H4 (cell line): Measurements from ENCODE around the gene SERHL2. TPM values are rescaled to one million over a fixed set of nuclear protein-coding genes. Genes with fewer than 3 reads are reported as not detected.
A peak's percentile ranks its signal among the peaks of the same experiment; 100 is the strongest.
"Not testable (repeated sequence)": the region's sequence is repeated elsewhere in the genome, so short reads cannot be mapped to it uniquely, and the experiment has no call there.

Experiments
- DNase-seq: peaks from one replicate; pipeline ENCODE4 v3.0.0-alpha.2; 2015; ENCODE audit warnings: low spot score
- total RNA-seq: library from RNA; depleted of rRNA; stranded (reverse); fragments of >200 nt; shearing (Covaris generic); gene quantifications from 2 replicates; pipeline ENCODE4 v1.2.3, GENCODE V29; 2014

The SERHL2 gene
- total RNA-seq, 1 experiment from 2014 or later: 0.10 TPM

DNA sequence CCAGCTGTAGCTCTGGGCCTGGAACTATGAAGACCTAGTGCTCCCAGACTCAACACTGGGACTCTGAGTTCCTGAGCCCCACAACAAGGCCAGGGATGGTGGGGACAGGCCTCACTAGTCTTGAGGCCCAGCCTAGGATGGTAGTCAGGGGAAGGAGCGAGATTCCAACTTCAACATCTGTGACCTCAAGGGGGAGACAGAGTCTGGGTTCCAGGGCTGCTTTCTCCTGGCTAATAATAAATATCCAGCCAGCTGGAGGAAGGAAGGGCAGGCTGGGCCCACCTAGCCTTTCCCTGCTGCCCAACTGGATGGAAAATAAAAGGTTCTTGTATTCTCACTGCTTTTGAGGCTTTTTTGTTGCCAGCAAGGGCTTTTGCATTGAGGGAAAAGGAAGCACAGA lies 20.3 kb downstream of the SERHL2 start:
- DNase-seq: not testable (repeated sequence)

DNA sequence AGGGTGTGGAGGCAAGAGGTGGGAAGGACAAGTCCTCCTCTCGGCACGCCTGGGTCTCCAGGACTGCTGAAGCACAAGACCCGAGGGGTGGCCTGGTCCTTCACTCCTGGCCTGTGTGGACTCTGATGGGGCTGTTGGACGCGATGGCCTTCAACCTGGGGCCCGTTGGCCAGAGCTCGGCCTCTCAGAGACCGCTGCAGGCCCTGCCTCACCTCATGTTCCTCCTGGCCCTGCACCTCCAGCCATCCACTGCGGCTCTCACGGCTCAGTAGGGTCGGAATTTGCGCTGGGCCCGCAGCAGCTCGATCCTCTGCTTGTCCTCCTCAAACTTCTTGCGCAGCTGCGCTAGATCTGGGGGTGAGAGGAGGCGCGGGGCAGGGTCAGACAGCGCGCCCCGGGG lies 20.7 kb downstream of the SERHL2 start:
- DNase-seq: not testable (repeated sequence)

DNA sequence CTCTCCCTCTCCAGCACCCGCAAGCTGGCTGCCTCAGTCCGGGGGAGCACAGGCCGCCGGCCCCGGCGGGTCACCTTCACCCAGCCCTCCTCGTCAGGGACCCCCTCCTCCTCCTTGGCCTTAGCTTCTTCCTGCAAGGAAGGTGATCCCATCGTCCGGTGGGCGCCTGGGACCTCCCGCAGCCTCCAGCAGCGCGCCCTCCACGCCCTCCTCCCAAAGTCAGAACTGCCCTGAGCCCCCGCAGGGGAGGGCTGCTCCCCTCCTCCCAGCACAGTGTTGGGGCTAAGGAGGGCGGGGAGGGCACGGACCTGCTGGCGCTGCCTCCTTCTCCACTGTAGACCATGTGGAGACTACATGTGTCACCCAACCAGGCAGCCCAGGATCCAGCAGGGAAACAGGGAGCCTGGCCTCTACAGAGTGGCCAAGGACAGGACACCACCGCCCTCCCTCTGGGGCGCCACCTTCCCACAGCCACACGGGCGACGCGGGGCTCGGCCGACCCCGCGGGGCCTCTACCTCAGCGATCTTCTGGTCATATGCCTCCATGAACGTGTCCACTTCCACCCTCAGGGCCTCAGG lies 22.3 kb downstream of the SERHL2 start:
- not testable (repeated sequence) for DNase-seq

DNA sequence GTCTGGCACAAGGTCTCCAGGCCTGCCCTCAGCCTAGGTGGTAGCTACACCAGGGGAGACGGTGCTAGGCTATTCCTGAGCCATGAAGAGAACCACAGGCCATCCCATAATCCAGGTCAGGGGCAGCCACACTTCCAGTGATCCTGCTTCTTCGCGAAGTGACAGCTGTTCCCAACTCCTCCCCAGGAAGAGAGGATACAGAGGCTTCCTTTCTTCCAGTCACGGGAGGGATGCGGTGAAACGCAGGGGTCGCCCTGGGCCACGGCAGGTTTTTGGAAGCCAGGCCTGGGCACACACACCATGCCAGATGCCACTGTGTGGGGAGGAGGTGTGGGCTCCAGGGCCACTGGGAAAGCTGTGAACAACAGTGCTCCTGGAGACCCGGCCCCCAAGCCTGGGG lies 23.4 kb downstream of the SERHL2 start:
- DNase-seq: not testable (repeated sequence)

DNA sequence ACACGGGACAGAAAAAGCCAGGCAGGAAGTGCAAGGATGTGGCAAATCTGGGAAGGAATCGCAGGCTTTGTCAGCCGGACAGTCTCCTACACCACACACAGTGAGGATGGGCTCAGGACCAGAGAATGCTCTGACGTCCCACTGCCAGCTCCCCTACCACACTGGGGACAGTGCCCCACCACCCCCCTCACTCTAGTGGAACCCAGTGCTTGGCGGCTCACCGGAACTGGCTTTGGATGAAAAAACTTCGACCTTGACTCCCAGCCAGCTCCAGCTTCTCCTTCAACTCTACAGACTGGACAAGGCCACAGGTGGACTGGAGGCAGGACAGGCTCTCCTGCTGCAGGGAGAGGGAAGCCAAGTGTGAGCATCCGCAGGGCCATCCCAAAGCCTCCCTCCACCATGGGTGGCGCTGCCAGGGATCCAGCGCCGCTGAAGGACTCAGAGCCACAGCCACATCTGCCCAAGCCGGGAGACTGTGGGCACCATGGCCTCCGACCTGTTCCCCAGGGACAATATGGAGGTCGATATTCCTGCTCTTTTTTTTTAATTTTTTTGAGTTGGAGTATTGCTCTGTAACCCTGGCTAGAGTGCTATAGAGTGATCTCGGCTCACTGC lies 24.0 kb downstream of the SERHL2 start:
- no peak for DNase-seq

DNA sequence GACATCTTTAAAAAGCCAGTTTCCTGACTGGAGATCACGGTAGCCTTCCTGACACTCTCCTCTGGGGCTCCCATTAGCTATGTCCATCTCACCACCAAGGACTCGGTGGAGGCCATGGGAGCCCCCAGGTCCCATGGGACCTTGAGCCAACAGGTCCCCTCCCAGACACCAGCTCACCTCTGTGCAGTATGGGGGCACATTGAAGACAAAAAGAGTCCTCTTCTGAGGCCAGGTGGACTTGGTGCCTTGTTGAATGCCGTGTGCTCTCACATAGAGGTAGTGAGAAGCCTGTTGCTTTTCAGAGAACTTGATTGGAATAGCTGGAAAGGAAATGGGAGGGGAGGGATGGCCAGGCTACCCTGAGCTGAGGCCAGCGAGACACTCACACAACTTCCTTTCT lies 26.3 kb downstream of the SERHL2 start:
- not testable (repeated sequence) for DNase-seq

DNA sequence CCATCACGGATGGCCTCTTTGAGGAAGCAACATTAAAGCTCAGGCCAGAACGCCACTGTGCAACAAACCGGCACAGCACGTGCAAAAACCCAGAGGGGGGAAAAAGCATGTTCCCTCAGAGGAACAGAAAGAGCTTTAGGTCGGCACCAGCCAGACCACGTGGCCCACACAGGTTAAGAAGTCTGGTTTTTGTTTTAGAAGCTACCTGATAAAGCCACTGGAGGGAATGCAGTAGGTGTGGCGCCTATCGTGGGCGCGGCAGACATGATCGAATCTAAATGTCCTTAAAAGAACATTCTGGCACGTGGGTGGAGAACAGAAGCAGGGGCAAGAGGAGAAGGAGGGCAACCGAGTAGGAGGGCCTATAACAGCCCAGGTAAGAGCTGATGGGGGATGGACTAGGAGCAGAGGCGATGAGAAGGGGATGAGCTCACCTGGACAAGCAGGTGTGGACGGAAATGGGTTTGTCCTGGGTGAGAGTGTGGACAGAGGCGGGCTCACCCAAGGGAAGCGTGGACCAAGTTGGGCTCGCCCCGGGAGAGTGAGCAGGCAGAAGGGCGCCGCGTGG lies 27.5 kb downstream of the SERHL2 start:
- not testable (repeated sequence) for DNase-seq

DNA sequence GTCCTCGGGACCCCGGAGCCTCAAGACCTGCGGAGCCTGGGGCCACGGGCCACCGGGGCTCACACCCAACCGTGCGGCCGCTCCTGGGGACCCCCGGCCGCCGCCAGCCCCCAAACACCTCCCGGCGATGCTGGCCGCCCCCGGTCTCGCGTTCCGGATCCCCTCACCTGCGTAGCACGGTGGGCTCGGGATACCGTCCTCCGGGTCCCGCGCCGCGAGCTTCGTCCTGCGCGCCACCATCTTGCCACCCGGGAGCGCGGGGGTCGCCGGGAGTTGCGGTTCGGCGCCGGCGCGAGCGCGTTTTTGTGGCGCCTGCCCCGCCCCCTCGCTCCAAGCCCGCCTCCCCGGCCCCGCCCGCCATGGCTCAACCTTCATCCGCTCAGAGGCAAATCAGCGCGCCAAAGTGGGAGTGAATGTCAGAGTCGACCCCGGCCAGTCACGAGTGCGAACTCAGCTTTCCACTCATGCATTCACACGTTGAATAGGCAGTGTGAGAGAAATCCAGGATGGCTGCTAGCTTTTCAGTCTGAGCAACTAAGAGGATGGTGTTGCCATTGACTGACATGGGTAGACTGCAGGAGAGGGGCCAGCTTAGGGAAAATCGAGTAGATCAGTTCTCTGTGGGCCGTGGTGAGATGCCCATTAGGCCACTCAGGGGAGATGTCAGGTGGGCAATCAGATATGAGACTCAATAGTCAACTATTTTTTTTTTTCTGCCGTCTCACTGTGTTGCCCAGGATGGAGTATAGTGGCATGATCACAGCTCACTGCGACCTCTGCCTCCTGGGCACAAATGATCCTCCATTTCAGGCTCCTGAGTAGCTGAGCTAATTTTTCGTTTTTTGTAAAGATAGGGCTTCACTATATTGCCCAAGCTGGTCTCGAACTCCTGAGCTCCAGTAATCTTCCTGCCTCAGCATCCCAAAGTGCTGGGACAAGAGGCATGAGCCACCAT lies 28.3 kb downstream of the SERHL2 start:
- peak; percentile 42 for DNase-seq

DNA sequence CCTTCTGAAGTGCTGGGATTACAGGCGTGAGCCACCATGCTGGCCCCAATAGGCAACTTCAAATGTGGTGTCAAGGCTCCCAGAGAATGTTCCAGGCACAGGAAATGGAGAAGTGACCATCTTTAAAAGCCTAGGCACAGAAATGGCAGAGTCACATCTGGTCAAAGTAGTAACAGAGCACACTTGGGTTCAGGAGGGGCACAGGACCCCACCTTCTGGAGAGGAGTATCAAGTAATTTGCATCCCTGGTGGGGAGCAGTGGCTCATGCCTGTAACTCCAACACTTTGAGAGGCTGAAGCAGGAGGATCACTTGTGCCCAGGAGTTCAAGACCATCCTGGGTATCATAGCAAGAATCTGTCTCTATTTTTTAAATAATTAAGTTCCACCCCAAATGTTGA lies 29.2 kb downstream of the SERHL2 start:
- no peak for DNase-seq

DNA sequence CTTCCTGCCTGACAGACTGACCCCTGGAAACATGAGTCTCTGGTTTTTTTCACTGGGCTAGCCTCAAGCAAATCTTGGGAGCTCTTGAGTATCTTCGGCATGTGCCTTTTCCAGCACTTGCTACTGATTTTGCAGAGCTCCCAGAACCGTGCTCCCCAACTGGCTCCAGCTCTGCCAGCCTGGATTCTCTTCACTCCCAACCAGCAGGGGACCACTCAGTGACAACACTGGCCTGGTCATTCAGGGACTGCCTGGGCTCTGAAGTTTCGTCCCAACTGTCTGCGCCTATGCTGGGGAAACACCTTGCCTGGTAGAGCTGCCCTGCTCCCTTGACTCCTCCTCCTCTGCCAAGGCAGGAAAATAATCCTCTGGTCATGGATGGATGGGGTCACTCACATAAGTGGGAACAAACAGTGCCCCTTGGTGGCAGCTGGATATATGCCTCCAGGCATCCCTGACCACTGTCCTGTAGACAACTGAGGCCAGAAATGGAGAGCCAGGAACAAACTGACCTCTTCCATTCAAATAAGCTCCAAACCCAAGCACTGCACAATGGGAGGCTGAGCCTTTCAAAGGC lies 30.7 kb downstream of the SERHL2 start:
- DNase-seq: no peak

DNA sequence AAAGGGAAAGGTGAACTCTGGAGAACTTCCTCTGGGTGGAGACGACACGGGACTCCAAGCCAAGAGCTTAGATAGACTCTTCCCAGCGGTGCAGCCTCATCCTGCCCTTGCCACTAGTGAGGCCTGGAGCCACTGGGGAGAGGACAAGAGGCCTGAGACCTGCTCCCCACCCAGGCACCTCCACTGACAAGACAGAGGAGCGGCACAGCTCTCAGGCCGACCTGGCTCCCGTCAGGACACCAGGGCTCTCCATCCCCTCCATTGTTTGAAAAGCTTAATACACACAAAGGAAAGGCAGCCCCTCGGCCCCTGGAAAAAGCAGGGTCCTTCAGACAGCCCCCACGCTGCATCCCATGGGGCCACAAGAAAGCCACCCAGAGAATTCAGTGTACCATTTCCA lies 31.3 kb downstream of the SERHL2 start:
- DNase-seq: no peak

DNA sequence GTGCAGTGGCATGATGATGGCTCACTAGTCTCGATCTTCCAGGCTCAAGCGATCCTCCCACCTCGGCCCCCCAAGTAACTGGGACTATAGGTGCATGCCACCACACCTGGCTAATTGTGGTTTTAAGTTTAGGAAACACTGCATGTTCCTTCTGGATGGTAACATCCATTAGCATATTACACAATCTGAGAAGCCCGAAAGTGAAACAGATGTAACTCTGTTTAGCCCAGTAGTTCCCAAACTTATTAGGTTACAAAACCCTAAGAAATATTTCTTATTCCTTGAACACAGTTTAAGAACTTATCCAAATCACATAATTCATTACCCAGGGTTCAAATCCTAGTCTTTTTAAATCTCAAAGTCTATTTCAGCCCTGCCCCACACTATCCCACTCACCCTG lies 32.6 kb downstream of the SERHL2 start:
- no peak for DNase-seq

DNA sequence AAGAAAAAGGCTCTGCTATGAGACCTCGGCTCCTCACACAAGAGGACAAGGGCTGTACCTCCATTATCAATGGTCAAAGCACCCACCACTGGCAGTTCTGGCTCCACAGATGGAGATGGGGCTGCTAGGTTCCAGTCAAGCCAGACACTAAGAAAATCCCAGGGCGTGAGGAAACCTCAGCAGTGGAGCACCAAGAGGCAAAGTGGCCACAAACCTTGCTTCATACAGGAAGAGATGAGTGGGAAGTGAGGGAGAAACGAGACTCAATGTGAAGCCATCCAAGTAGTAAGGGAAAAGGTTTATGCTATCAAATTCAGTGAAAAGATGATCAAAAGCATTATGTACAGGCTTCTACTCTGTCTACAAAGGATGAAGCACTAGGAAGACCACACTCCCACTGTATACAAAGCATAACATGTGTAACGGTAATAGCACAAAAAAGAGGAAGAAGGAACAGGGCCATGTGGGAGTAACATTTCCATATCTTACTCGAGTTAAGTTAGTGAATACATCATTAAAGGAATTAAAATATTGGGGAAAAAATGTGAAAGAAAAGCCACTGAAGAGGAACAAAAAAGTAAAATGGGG lies 33.9 kb downstream of the SERHL2 start:
- no peak for DNase-seq

DNA sequence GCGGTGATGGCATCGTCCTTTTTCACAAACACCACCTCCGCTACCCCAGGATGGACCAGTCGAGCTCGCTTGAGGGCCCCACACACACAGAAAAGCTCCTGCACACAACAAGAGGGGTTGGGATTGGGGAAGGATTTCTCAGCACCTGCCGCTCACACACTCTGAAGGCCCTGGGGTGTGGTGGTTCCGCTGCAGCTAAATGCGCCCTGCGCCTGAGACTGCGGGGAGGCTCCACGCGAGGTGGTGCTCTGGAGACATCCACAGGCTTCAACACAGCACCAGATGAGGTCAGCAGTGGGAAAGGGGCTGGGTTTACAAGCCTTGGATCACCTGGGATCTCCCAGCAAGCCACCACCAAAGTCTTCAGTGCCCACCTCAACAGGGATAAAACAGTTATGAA lies 38.2 kb downstream of the SERHL2 start:
- DNase-seq: no peak

DNA sequence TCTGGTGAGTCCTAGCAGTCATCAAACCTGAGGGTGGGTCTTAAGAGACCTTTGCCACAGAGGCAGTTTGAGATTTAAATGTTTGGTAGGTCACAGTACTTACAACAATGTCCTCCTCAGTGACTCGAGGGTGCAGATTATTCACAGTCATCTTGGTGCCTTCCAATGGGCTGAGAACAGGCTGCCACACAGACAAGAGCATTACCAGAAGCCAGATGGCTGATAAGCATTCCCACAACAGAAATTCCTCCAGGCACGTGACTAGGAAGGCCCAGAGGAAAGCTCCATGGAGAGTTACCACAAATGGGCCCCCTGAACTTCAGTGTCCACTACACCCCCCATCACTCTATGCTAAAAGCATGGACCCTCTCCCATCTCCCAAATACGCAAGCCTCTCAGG lies 41.7 kb downstream of the SERHL2 start:
- DNase-seq: no peak

DNA sequence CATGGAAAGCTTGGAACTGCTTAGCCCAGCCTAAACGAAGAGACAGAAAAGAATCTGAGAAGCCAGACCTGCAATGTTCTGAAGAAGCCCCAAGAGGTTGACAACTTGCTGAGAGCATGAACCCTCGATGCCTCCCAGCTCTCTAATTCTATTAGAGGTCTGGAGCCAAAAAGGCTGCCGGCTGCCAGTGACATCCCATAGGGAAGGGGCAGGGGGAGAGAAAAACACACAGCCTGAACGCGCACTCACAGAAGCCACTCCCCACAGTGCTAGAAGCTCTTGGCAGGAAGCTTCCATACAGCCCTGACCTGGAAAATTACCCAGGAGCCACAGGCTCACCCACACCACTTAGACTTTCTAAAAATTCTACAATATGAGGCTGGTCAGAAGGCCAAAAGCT lies 42.6 kb downstream of the SERHL2 start:
- no peak for DNase-seq

DNA sequence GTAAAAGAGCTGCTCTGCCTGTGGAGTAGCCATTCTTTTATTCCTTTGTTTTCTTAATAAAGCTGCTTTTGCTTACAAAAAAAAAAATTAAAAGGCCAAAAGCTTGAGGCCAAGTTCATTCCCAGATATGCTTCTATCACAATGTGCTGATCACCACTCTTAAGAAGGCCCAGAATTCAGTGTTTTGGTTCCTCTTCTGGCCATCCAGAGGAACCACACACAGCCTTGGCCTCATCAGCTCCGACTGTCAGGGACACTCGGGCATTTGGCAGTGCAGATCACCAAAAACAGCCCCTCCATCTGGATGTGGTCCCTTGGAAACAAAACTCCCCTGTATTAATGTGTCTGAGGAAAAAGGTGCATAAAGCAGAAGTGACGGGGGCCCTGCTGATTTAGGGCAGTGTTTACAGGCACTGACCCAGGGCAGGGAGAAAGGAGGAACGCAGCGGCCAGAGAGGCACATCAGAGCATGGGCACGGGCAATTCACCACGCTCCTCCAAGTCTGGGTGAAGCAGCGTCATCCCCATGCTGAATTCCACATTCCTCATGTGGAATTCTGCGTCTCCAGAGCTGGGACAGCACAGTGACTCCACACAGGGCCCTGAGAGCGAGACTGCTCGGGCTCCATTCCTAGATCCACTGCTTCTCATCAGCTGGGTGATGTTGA lies 43.2 kb downstream of the SERHL2 start:
- DNase-seq: no peak

DNA sequence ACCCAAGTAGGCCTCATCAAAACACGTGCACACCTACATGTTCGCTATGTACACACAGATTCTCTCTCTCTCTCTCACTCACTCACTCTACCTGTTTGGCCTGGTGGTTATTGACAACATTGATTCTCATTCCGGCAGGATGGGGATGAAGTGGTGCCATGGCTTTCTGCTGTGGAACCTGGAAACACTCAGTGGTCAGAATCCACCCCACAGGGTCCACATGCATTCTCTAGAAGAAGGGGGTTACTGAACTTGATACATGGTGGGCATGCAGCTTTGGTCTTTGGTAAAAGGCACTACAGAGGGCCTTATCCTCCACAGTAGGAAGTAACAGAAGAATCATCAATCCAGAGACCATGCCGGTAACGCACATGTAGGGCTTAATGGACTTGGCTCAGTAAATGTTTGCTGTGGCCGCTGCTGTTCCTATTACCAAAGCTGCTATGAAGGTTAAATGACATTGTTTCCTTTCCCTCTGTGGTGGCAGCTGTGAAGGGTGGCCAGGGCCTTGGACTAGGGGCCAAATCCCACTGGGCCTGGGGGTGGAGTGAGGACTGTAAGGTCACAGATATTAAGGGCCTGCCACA lies 48.2 kb downstream of the SERHL2 start:
- DNase-seq: no peak

DNA sequence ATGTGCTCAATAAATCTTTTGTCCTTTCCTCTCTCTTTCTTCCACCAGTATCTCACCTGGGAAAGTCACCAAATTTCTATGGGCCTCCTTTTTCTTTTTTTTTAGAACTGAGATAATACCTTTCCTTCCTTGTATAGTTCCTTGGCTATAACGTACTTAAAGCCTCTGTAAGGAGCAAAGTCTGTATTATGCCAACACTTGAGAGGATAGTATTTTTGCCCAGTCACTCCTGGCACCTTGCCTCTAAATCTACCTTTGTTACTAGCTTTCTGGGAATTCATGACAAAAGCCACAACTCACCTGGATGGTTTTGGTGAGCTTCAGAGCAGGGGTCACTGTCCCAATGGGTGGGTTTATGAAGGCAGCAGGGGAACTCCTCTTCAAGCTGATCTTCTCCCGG lies 48.7 kb downstream of the SERHL2 start:
- no peak for DNase-seq

DNA sequence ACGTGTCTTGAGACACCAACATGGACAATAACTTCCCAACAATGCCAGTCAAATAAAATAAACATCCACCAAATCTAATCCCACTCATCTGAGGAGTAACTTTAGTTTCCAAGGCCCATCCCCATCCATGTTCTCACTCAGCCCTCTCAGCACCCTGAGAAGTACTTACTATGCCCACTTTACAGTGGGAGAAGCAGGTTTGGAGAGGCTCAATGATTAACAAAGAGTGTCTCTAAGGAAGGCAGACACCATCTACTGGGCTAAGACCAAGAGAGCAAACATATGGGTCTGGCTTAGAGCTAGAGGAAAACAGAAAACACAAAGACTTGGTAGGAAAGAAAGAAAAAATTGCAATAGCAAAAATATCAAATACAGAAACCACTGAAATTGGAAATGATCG lies 49.7 kb downstream of the SERHL2 start:
- DNase-seq: no peak

DNA sequence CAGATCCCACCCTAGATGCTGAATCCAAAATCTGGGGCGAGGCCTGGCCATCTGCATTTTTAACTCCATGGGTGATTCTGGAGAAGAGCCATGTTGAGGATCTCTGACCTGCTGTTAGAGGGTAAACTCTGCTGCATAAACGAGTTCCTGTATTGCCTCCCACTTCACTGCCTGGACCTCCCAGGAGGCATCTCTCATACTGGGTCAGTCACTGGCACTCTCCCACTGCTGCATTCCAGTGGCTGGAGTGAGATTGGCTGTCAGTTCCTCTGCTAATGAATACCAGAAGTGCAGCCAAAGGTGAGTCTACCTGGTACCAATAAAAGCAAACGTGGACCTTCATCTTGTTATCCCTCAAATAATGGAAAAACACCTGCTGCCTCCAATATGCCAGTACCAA lies 50.6 kb downstream of the SERHL2 start:
- no peak for DNase-seq
